Fibroblast of the aortic adventitia (primary cell): ENCODE results near the gene PTTG1IP. TPM values are rescaled to one million over a fixed set of nuclear protein-coding genes. Genes with fewer than 3 reads are reported as not detected.

Experiments used
- DNase-seq: peaks from one replicate; pipeline ENCODE4 v3.0.0-alpha.2; 2010; ENCODE audit warnings: low read depth
- H3K4me3 ChIP-seq: 2 replicates; pipeline ENCODE4 v1.5.1; 2011; ENCODE audit warnings: low read depth, mild to moderate bottlenecking, control low read depth, low read length, moderate library complexity
- CTCF ChIP-seq: IDR thresholded peaks from 2 replicates; pipeline ENCODE4 v1.5.1; 2011; ENCODE audit warnings: mild to moderate bottlenecking, low read length, control low read depth, inconsistent platforms; ENCODE audit not compliant: insufficient read depth
- total RNA-seq: library from RNA; depleted of rRNA; stranded (reverse); fragments of >200 nt; gene quantifications from 2 replicates; pipeline ENCODE4 v1.2.3, GENCODE V29; 2012; ENCODE audit warnings: low replicate concordance

PTTG1IP gene
- total RNA-seq, 1 donor, result 226 TPM

DNA sequence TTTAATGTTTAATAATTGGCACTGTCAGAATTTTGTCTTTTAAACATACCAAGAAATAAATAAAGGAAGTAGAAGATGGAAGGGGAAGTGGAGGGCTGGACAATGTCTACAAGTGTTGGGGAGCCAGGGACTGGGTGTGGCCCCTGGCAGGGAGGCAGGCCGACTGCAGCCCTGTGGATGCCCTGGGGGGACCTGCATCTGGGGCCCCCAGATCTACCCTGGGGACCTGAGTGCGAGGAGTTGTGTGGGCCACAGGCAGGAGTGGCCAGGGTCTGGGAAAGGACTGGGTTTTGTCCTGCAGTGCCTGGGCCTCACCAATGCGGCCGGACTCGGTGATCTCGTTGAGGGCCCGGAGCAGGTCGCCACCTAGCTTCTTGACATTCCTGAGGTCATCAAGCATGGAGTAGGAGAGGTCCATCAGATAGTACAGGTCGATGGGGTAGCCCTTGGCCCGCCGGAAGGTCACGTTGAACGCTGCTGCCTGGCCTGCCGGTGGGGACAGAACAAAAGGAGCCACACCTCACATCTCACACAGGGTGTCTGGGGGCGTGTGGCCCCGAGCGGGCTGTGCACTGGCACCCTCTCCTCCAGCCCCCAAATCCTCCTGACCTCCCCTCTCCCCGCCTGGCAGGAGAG, 29.7 kb upstream of the PTTG1IP start:
- TF ChIP-seq CTCF, result no peak
- H3K4me3 ChIP-seq, result no peak overlapping the region
- DNase-seq, result no peak

DNA sequence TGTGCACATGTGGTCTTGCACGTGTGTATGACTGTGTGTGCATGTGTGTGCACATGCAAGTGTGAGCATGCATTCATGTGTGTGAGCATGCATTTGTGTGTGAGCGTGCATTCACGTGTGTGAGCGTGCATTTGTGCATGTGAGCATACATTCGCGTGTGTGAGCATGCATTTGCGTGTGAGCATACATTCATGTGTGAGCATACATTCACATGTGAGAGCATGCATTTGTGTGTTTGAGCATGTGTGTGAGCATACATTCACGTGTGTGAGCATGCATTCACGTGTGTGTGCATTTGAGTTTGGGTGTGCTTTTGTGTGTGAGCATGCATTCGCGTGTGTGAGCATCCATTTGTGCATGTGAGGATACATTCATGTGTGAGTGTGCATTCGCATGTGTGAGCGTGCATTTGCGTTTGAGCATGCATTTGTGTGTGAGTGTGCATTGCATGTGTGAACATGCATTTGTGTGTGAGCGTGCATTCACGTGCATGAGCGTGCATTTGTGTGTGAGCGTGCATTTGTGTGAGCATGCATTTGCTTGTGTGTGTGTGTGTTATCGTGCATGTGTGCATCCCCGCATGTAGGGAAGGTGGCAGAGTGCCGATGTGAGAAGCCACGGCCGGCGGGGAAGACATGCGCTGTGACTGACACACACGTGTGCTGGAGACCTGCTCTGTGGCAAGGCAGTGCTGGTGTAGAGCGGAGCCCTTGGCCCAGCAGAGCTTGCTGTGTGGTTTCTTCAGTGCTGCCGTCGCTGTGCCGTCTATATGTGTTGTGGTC, 29.0 kb upstream of the PTTG1IP start:
- TF ChIP-seq CTCF, result no peak
- H3K4me3 ChIP-seq, result no peak overlapping the region
- DNase-seq, result no peak

DNA sequence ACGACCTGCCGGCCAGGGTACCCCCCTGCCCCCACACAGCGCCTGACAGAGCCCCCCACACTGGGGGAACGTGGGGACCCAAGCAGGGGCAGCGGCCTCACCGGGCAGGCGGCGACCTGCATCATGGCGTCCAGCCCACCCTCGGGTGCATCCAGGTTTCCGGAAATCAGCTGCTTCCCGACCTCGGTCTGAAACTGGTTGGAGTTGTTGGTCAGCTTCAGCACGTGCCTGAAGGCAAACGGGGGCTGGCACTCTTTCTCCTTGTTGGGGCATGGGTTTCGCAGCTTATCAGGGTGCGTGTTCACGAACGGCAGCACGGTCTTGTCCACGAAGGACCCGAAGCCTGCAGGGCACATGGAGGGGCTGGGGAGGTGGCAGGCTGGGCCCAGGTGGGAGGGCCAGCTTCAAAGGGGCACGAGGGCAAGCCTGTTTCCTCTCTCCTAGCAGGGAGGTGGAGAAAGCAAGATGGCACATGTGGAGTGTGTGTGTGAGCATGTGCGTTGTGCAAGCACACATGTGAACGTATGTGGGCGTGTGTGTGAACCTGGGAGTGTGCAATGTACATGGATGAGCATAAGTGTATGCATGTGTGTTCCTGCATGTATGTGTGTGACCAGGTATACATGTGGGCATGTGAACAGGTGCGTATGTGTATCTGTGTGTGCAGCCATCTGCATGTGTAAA, 28.0 kb upstream of the PTTG1IP start:
- TF ChIP-seq CTCF, result no peak
- no peak for DNase-seq
- no peak overlapping the region for H3K4me3 ChIP-seq

DNA sequence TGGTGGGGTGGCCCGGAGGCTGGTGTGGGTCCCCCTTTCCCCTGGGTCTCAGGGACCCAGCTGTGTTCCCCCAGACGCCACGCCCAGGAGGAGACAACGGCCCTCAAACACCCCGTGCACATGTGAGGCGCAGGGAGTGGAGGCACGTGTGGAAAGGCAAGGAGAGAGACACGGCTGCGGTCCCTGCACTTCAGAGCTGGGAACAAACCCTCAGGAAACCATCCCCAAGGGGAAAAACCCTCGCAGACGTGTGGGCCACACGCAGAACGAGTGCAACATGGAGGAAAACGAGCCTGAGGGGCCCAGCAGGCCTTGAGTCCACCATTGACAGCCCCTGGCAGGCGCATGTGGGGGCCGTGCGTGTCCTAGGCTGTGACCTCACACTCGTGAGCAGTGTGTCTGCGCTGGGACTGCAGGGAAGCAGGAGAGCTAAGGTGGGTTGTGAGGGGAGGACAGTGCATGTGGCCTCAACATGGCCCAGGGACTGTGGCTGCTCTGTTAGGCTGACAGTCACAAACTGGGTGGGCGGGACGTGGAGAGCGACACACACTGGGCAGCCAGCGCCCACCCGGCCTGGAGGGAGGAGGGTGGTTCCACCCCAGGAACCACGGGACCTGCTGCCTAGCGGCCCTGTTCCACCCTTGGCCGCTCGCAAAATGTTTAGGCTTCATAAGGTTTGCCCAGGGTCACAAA, 27.2 kb upstream of the PTTG1IP start:
- H3K4me3 ChIP-seq, result no peak overlapping the region
- DNase-seq, result no peak
- TF ChIP-seq CTCF, result no peak

- no peak overlapping the region for H3K4me3 ChIP-seq
- TF ChIP-seq CTCF, result no peak
- DNase-seq, result no peak
Measured at GRCh38 chr21:44899768-44900558, 26.5 kb upstream of the PTTG1IP start.
